ENCODE data around the gene RCOR1. TPM values are rescaled to one million over a fixed set of nuclear protein-coding genes. Genes with fewer than 3 reads are reported as not detected.
A peak's percentile ranks its signal among the peaks of the same experiment; 100 is the strongest.

Gene RCOR1
- total and polyA plus RNA-seq, 5 donors from 2014 or later = 0.40 to 28.1 (median 0.51) TPM

GRCh38 chr14:102722646-102723045 is 130.2 kb downstream of the RCOR1 start:
- Mint-ChIP-seq H3K4me1 (peaks cover 0 to 5% (median 0%) of the 10 kb centered on the region in 4 donors), H3K4me3 (no peak overlapping the region), H3K9me3 (no peaks in the 10 kb centered on the region), H3K27me3 (no peaks in the 10 kb centered on the region), H3K36me3 (peaks cover 65% of the 10 kb centered on the region), H3K27ac (no peak overlapping the region)
- no peak for ATAC-seq (ENCODE audit: low read depth in 2 of 2)
- no peak for DNase-seq
- Histone ChIP-seq H3K36me3 (ENCODE audit: control insufficient read depth, insufficient read depth, low read length) (peaks cover 74% of the 10 kb centered on the region), H3K27ac (ENCODE audit: insufficient read depth, low read length, poor library complexity, severe bottlenecking) (no peak overlapping the region), H3K27me3 (ENCODE audit: control insufficient read depth, insufficient read depth, low read length) (no peaks in the 10 kb centered on the region), H3K9me3 (ENCODE audit: control insufficient read depth in 2 of 2, low read length in 2 of 2) (no peaks in the 10 kb centered on the region), H3K4me3 (ENCODE audit: low read depth, low read length) (no peak overlapping the region), H3K4me1 (ENCODE audit: control insufficient read depth, insufficient read depth, low read length, poor library complexity, severe bottlenecking) (no peaks in the 10 kb centered on the region)

GRCh38 chr14:102723650-102724049 is 131.2 kb downstream of the RCOR1 start:
- Histone ChIP-seq H3K4me1 (ENCODE audit: control insufficient read depth, insufficient read depth, low read length, poor library complexity, severe bottlenecking) (no peaks in the 10 kb centered on the region), H3K27me3 (ENCODE audit: control insufficient read depth, insufficient read depth, low read length) (no peaks in the 10 kb centered on the region), H3K27ac (ENCODE audit: insufficient read depth, low read length, poor library complexity, severe bottlenecking) (no peak overlapping the region), H3K9me3 (ENCODE audit: control insufficient read depth in 2 of 2, low read length in 2 of 2) (no peaks in the 10 kb centered on the region), H3K36me3 (ENCODE audit: control insufficient read depth, insufficient read depth, low read length) (peaks cover 75% of the 10 kb centered on the region), H3K4me3 (ENCODE audit: low read depth, low read length) (no peak overlapping the region)
- Mint-ChIP-seq H3K36me3 (peaks cover 72% of the 10 kb centered on the region), H3K27ac (peak overlapping the region in 1 of 3 donors; percentile 3), H3K9me3 (no peaks in the 10 kb centered on the region), H3K27me3 (no peaks in the 10 kb centered on the region), H3K4me3 (no peak overlapping the region), H3K4me1 (peaks cover 0 to 4% (median 0%) of the 10 kb centered on the region in 4 donors)
- ATAC-seq (ENCODE audit: low read depth in 2 of 2) = no peak
- no peak for DNase-seq

GRCh38 chr14:102726191-102726949 is 133.9 kb downstream of the RCOR1 start:
- Mint-ChIP-seq H3K9me3 (no peaks in the 10 kb centered on the region), H3K4me1 (no peaks in the 10 kb centered on the region), H3K27ac (peak overlapping the region in 1 of 3 donors; percentile 39), H3K4me3 (no peak overlapping the region), H3K36me3 (peaks cover 63% of the 10 kb centered on the region), H3K27me3 (no peaks in the 10 kb centered on the region)
- ATAC-seq (ENCODE audit: low read depth in 2 of 2) (no peak), DNase-seq (no peak)
- Histone ChIP-seq H3K4me3 (ENCODE audit: low read depth, low read length) (no peak overlapping the region), H3K36me3 (ENCODE audit: control insufficient read depth, insufficient read depth, low read length) (peaks cover 62% of the 10 kb centered on the region), H3K27ac (ENCODE audit: insufficient read depth, low read length, poor library complexity, severe bottlenecking) (no peak overlapping the region), H3K27me3 (ENCODE audit: control insufficient read depth, insufficient read depth, low read length) (no peaks in the 10 kb centered on the region), H3K9me3 (ENCODE audit: control insufficient read depth in 2 of 2, low read length in 2 of 2) (no peaks in the 10 kb centered on the region), H3K4me1 (ENCODE audit: control insufficient read depth, insufficient read depth, low read length, poor library complexity, severe bottlenecking) (no peaks in the 10 kb centered on the region)

GRCh38 chr14:102727336-102728095 is 135.1 kb downstream of the RCOR1 start:
- Mint-ChIP-seq H3K4me1 (no peaks in the 10 kb centered on the region), H3K27ac (no peak overlapping the region), H3K9me3 (no peaks in the 10 kb centered on the region), H3K4me3 (no peak overlapping the region), H3K27me3 (no peaks in the 10 kb centered on the region), H3K36me3 (peaks cover 55% of the 10 kb centered on the region)
- ATAC-seq (ENCODE audit: low read depth in 2 of 2) (no peak), DNase-seq (no peak)
- Histone ChIP-seq H3K4me3 (ENCODE audit: low read depth, low read length) (no peak overlapping the region), H3K36me3 (ENCODE audit: control insufficient read depth, insufficient read depth, low read length) (peaks cover 50% of the 10 kb centered on the region), H3K27me3 (ENCODE audit: control insufficient read depth, insufficient read depth, low read length) (no peaks in the 10 kb centered on the region), H3K4me1 (ENCODE audit: control insufficient read depth, insufficient read depth, low read length, poor library complexity, severe bottlenecking) (no peaks in the 10 kb centered on the region), H3K27ac (ENCODE audit: insufficient read depth, low read length, poor library complexity, severe bottlenecking) (no peak overlapping the region), H3K9me3 (ENCODE audit: control insufficient read depth in 2 of 2, low read length in 2 of 2) (no peaks in the 10 kb centered on the region)

GRCh38 chr14:102728501-102728900 is 136.1 kb downstream of the RCOR1 start:
- Mint-ChIP-seq H3K36me3 (peaks cover 57% of the 10 kb centered on the region), H3K27ac (peak overlapping the region in 2 of 3 donors; percentile 38 to 86), H3K4me3 (no peak overlapping the region), H3K9me3 (no peaks in the 10 kb centered on the region), H3K27me3 (no peaks in the 10 kb centered on the region), H3K4me1 (no peaks in the 10 kb centered on the region)
- H3K36me3 ChIP-seq (ENCODE audit: control insufficient read depth, insufficient read depth, low read length) = peaks cover 40% of the 10 kb centered on the region
- H3K4me1 ChIP-seq (ENCODE audit: control insufficient read depth, insufficient read depth, low read length, poor library complexity, severe bottlenecking) = no peaks in the 10 kb centered on the region
- ATAC-seq (ENCODE audit: low read depth in 2 of 2) (no peak), DNase-seq (no peak)
- H3K9me3 ChIP-seq (ENCODE audit: control insufficient read depth in 2 of 2, low read length in 2 of 2) = no peaks in the 10 kb centered on the region
- H3K4me3 ChIP-seq (ENCODE audit: low read depth, low read length) = no peak overlapping the region
- H3K27ac ChIP-seq (ENCODE audit: insufficient read depth, low read length, poor library complexity, severe bottlenecking) = no peak overlapping the region
- H3K27me3 ChIP-seq (ENCODE audit: control insufficient read depth, insufficient read depth, low read length) = no peaks in the 10 kb centered on the region

- Mint-ChIP-seq H3K4me1 (no peaks in the 10 kb centered on the region), H3K4me3 (no peak overlapping the region), H3K27ac (peak overlapping the region in 1 of 3 donors; percentile 9), H3K36me3 (peaks cover 50% of the 10 kb centered on the region), H3K27me3 (no peaks in the 10 kb centered on the region), H3K9me3 (no peaks in the 10 kb centered on the region)
- DNase-seq (no peak), ATAC-seq (ENCODE audit: low read depth in 2 of 2) (no peak)
- H3K4me3 ChIP-seq (ENCODE audit: low read depth, low read length) = no peak overlapping the region
- H3K4me1 ChIP-seq (ENCODE audit: control insufficient read depth, insufficient read depth, low read length, poor library complexity, severe bottlenecking) = no peaks in the 10 kb centered on the region
- H3K36me3 ChIP-seq (ENCODE audit: control insufficient read depth, insufficient read depth, low read length) = peaks cover 34% of the 10 kb centered on the region
- H3K27me3 ChIP-seq (ENCODE audit: control insufficient read depth, insufficient read depth, low read length) = no peaks in the 10 kb centered on the region
- no peak overlapping the region for H3K27ac ChIP-seq (ENCODE audit: insufficient read depth, low read length, poor library complexity, severe bottlenecking)
- H3K9me3 ChIP-seq (ENCODE audit: control insufficient read depth in 2 of 2, low read length in 2 of 2) = no peaks in the 10 kb centered on the region
These were observed 136.8 kb downstream of the RCOR1 start for GRCh38 chr14:102729268-102729667.

- Mint-ChIP-seq H3K4me3 (no peak overlapping the region), H3K27me3 (no peaks in the 10 kb centered on the region), H3K9me3 (no peaks in the 10 kb centered on the region), H3K36me3 (peaks cover 48% of the 10 kb centered on the region), H3K27ac (no peak overlapping the region), H3K4me1 (peaks cover 0 to 2% (median 0%) of the 10 kb centered on the region in 4 donors)
- H3K36me3 ChIP-seq (ENCODE audit: control insufficient read depth, insufficient read depth, low read length) = peaks cover 29% of the 10 kb centered on the region
- no peaks in the 10 kb centered on the region for H3K9me3 ChIP-seq (ENCODE audit: control insufficient read depth in 2 of 2, low read length in 2 of 2)
- ATAC-seq (ENCODE audit: low read depth in 2 of 2) (no peak), DNase-seq (no peak)
- H3K4me1 ChIP-seq (ENCODE audit: control insufficient read depth, insufficient read depth, low read length, poor library complexity, severe bottlenecking) = no peaks in the 10 kb centered on the region
- no peak overlapping the region for H3K27ac ChIP-seq (ENCODE audit: insufficient read depth, low read length, poor library complexity, severe bottlenecking)
- no peak overlapping the region for H3K4me3 ChIP-seq (ENCODE audit: low read depth, low read length)
- no peaks in the 10 kb centered on the region for H3K27me3 ChIP-seq (ENCODE audit: control insufficient read depth, insufficient read depth, low read length)
These were observed 137.4 kb downstream of the RCOR1 start for GRCh38 chr14:102729825-102730224.
